Measurements from ENCODE around the gene ACVR1.

Gene ACVR1

GRCh38 chr2:157876066-157876785 is at the start of gene ACVR1:
Gene ACVR1 (minus strand): TSS chr2:157876330. CDS start chr2:157799493, 76,837 bp downstream.
- Histone ChIP-seq H3K4me3 (ENCODE audit: low read depth, low read length) (peak within 1 kb of the TSS; percentile 56), H3K36me3 (no peaks in the 10 kb centered on the region), H3K27ac (peak within 1 kb of the TSS; percentile 78), H3K27me3 (ENCODE audit: insufficient read depth, low read depth, severe bottlenecking) (no peaks in the 10 kb centered on the region), H3K9me3 (ENCODE audit: severe bottlenecking) (no peaks in the 10 kb centered on the region)
- peak; percentile 95 for DNase-seq
- peak; percentile 40 for TF ChIP-seq CTCF (IDR thresholded peaks at IDR 0.05; ENCODE audit: low read depth, low read length)

GRCh38 chr2:157925071-157925470 is 48.9 kb upstream of the ACVR1 start:
- Histone ChIP-seq H3K4me3 (ENCODE audit: low read depth, low read length) (no peak overlapping the region), H3K9me3 (ENCODE audit: severe bottlenecking) (no peaks in the 10 kb centered on the region), H3K36me3 (no peaks in the 10 kb centered on the region), H3K27me3 (ENCODE audit: insufficient read depth, low read depth, severe bottlenecking) (no peaks in the 10 kb centered on the region), H3K27ac (no peak overlapping the region)
- DNase-seq, result no peak
- no peak for TF ChIP-seq CTCF (IDR thresholded peaks at IDR 0.05; ENCODE audit: low read depth, low read length)

- Histone ChIP-seq H3K36me3 (no peaks in the 10 kb centered on the region), H3K9me3 (ENCODE audit: severe bottlenecking) (no peaks in the 10 kb centered on the region), H3K4me3 (ENCODE audit: low read depth, low read length) (no peak overlapping the region), H3K27ac (no peak overlapping the region), H3K27me3 (ENCODE audit: insufficient read depth, low read depth, severe bottlenecking) (no peaks in the 10 kb centered on the region)
- no peak for TF ChIP-seq CTCF (IDR thresholded peaks at IDR 0.05; ENCODE audit: low read depth, low read length)
- no peak for DNase-seq
Measured at GRCh38 chr2:157923598-157924217, 47.6 kb upstream of the ACVR1 start.

GRCh38 chr2:157922815-157923214 is 46.7 kb upstream of the ACVR1 start:
- no peak for TF ChIP-seq CTCF (IDR thresholded peaks at IDR 0.05; ENCODE audit: low read depth, low read length)
- H3K27ac ChIP-seq, result no peak overlapping the region
- DNase-seq, result no peak
- no peak overlapping the region for H3K4me3 ChIP-seq (ENCODE audit: low read depth, low read length)
- H3K36me3 ChIP-seq, result no peaks in the 10 kb centered on the region
- no peaks in the 10 kb centered on the region for H3K27me3 ChIP-seq (ENCODE audit: insufficient read depth, low read depth, severe bottlenecking)
- H3K9me3 ChIP-seq (ENCODE audit: severe bottlenecking), result no peaks in the 10 kb centered on the region

- TF ChIP-seq CTCF (IDR thresholded peaks at IDR 0.05; ENCODE audit: low read depth, low read length), result no peak
- DNase-seq, result no peak
- H3K36me3 ChIP-seq, result no peaks in the 10 kb centered on the region
- no peak overlapping the region for H3K4me3 ChIP-seq (ENCODE audit: low read depth, low read length)
- H3K9me3 ChIP-seq (ENCODE audit: severe bottlenecking), result no peaks in the 10 kb centered on the region
- no peaks in the 10 kb centered on the region for H3K27me3 ChIP-seq (ENCODE audit: insufficient read depth, low read depth, severe bottlenecking)
- no peak overlapping the region for H3K27ac ChIP-seq
Measured at GRCh38 chr2:157922336-157922735, 46.2 kb upstream of the ACVR1 start.
